Muscle of leg (tissue), 11 donors: ENCODE results near the gene GOLGA8A. TPM values are rescaled to one million over a fixed set of nuclear protein-coding genes. Genes with fewer than 3 reads are reported as not detected.
"Not testable (repeated sequence)": the region's sequence is repeated elsewhere in the genome, so short reads cannot be mapped to it uniquely, and the experiment has no call there.

Experiments
- DNase-seq: peaks from one replicate; pipeline ENCODE4 v3.0.0; 2013
- H3K27ac ChIP-seq: one replicate; pipeline ENCODE4 v1.5.1; 2013; ENCODE audit warnings: mild to moderate bottlenecking, low read length, control low read depth
- H3K27me3 ChIP-seq: one replicate; pipeline ENCODE4 v1.6.1; 2013; ENCODE audit warnings: low read length; ENCODE audit not compliant: control insufficient read depth, insufficient read depth
- H3K36me3 ChIP-seq: one replicate; pipeline ENCODE4 v1.6.1; 2013; ENCODE audit warnings: low read length; ENCODE audit not compliant: control insufficient read depth, insufficient read depth
- H3K4me1 ChIP-seq: one replicate; pipeline ENCODE4 v1.6.1; 2013; ENCODE audit warnings: low read length; ENCODE audit not compliant: control insufficient read depth, insufficient read depth
- H3K4me3 ChIP-seq: one replicate; pipeline ENCODE4 v1.5.1; 2013; ENCODE audit warnings: low read length, control low read depth
- H3K9me3 ChIP-seq: replicated peaks from 2 replicates; pipeline ENCODE4 v1.6.1; 2013; ENCODE audit warnings: low read depth, low read length; ENCODE audit not compliant: control insufficient read depth
- WGBS: methylation state at CpG from one replicate; pipeline ENCODE4 v1.1.5; 2013; ENCODE audit warnings: missing lambda C conversion rate; ENCODE audit not compliant: insufficient coverage; 5-methylcytosine and 5-hydroxymethylcytosine counted together
- polyA plus RNA-seq, 8 donors: library from polyadenylated mRNA; unstranded; fragments of 120-200 nt; gene quantifications; one replicate each; pipeline versions ENCODE4 v1.2.1 to v1.2.3, GENCODE V29; 2013; ENCODE audit warnings: inconsistent platforms in 1 of 8, low replicate concordance in 1 of 8; ENCODE audit not compliant: insufficient read length in 8 of 8, insufficient read depth in 1 of 8
- total RNA-seq: library from RNA; stranded (reverse); fragments of 120-200 nt; gene quantifications from one replicate; pipeline ENCODE4 v1.2.4, GENCODE V29; 2013

Gene GOLGA8A
- total and polyA plus RNA-seq, 9 donors = 20.5 to 75.9 (median 57.5) TPM

- Histone ChIP-seq H3K27ac (no peak overlapping the region), H3K27me3 (no peaks in the 10 kb centered on the region), H3K4me1 (no peaks in the 10 kb centered on the region), H3K9me3 (no peaks in the 10 kb centered on the region), H3K36me3 (no peaks in the 10 kb centered on the region), H3K4me3 (no peak overlapping the region)
- no peak for DNase-seq
- no CpG with 5 or more reads among the region's 7 CpGs for WGBS
These were observed 5.3 kb upstream of the GOLGA8A start for GRCh38 chr15:34442891-34443290.

DNA sequence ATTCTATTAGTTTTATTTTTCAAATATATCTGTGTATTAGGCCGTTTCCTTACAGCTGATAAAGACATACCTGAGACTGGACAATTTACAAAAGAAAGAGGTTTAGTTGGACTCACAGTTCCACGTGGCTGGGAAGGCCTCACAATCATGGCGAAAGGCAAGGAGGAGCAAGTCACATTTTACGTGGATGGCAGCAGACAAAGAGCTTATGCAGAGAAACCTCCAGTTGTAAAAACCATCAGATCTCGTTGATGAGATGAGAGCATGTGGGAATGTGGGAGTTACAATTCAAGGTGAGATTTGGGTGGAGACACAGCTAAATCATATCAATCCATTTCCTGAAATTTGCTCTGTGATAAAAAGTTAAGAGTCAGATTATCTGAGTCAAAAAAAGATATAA is 2.3 kb upstream of the GOLGA8A start:
- Histone ChIP-seq H3K36me3 (no peaks in the 10 kb centered on the region), H3K27me3 (peaks cover 9% of the 10 kb centered on the region), H3K4me1 (peaks cover 14% of the 10 kb centered on the region), H3K4me3 (no peak overlapping the region), H3K27ac (no peak overlapping the region), H3K9me3 (no peaks in the 10 kb centered on the region)
- WGBS = 71% methylated on average over 3 of the region's 5 CpGs
- no peak for DNase-seq

- DNase-seq = peak; percentile 68
- Histone ChIP-seq H3K27ac (no peak overlapping the region), H3K27me3 (peaks cover 9% of the 10 kb centered on the region)
These were observed 609 bp downstream of the GOLGA8A start for GRCh38 chr15:34436956-34437442.

DNA sequence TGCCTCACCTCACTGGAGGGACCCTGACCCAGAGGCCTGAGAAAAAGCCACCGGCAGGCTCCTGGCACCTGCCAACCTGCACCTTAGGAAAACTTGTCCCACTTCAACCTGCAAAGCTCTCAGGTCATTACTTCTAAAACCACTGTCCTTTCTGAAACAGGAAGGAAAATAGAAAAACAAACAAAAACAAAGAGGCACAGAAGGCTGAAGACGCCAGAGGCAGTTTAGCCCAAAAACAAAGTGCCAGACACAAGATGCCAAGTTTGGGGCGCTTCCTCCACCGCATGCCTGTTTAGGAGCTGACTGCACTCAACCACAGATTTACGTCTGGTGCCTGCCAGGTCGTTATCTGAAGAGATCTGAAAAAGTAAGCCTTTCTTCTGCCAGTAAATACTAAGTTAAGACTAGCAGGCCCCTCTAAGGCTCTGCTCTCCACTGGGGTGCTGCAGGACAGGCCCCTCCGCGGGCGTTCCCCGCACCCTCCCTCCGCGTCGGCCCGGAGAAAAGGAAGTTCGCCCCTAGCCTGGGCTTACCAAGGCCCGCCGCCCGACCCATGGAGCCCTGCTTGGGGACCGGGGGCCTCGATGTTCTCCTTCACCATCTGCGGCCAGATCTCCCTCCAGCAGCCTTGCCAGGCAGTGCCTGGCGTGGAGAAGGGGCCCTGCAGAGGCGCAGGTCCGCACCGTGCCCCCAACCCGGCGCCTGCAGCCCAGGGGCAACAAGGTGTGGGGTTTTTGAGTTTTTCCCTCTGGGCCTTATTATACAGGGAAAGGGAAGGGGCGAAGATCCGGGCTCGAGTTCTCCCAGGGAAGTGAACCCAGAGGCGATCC is 1.3 kb downstream of the GOLGA8A start:
- Histone ChIP-seq H3K9me3 (no peaks in the 10 kb centered on the region), H3K27me3 (peaks cover 9% of the 10 kb centered on the region), H3K4me3 (peak overlapping the region; percentile 53), H3K4me1 (peaks cover 28% of the 10 kb centered on the region), H3K27ac (no peak overlapping the region), H3K36me3 (peaks cover 3% of the 10 kb centered on the region)
- DNase-seq = peak; percentile 7
- 3% methylated on average over 29 of the region's 31 CpGs for WGBS

More at GRCh38 chr15:34436956-34437442, 609 bp downstream of the GOLGA8A start:
- Histone ChIP-seq H3K4me1 (peaks cover 28% of the 10 kb centered on the region), H3K4me3 (peak overlapping the region; percentile 53), H3K36me3 (peaks cover 3% of the 10 kb centered on the region), H3K9me3 (no peaks in the 10 kb centered on the region)
- WGBS = under 1% methylated on average over 70 of the region's 70 CpGs

DNA sequence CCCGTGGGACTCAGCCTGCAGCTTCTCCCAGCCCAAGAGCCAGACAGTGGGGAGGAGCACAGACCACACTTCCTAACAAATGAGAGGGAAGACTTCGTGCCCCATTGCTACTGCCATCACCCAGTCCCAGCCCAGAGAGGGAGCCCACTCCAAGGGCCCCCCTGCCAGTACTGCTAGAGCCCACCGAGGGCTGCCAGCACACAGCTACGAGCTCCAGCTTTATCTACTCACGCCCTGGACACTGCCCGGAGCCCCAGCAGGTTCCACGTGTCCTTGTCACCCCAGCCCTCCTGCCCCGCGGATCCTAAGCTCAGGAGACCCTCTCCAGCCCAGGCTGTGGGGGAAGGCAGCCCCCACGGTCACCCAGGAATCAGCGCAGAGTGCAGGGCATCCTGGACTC is 1.9 kb downstream of the GOLGA8A start:
- Histone ChIP-seq H3K36me3 (peaks cover 3% of the 10 kb centered on the region), H3K4me3 (no peak overlapping the region), H3K9me3 (no peaks in the 10 kb centered on the region), H3K27ac (no peak overlapping the region), H3K27me3 (peaks cover 9% of the 10 kb centered on the region), H3K4me1 (peaks cover 28% of the 10 kb centered on the region)
- WGBS = 68% methylated on average over 9 of the region's 11 CpGs
- no peak for DNase-seq

GRCh38 chr15:34434627-34435305 is 2.8 kb downstream of the GOLGA8A start:
- H3K4me3 ChIP-seq = no peak overlapping the region
- peaks cover 4% of the 10 kb centered on the region for H3K36me3 ChIP-seq
- H3K9me3 ChIP-seq = no peaks in the 10 kb centered on the region
- peaks cover 28% of the 10 kb centered on the region for H3K4me1 ChIP-seq
- H3K27me3 ChIP-seq = peaks cover 9% of the 10 kb centered on the region
- no peak for DNase-seq
- H3K27ac ChIP-seq = no peak overlapping the region
- 92% methylated on average over 20 of the region's 20 CpGs for WGBS

- WGBS = 73% methylated on average over 8 of the region's 11 CpGs
- H3K4me3 ChIP-seq, H3K36me3 ChIP-seq, H3K9me3 ChIP-seq, H3K27me3 ChIP-seq: not testable (repeated sequence)
- peaks cover 28% of the 10 kb centered on the region for H3K4me1 ChIP-seq
- H3K27ac ChIP-seq = peak overlapping the region; percentile 29
- DNase-seq = peak; percentile 13
These were observed 3.5 kb downstream of the GOLGA8A start for GRCh38 chr15:34433956-34434626.

DNA sequence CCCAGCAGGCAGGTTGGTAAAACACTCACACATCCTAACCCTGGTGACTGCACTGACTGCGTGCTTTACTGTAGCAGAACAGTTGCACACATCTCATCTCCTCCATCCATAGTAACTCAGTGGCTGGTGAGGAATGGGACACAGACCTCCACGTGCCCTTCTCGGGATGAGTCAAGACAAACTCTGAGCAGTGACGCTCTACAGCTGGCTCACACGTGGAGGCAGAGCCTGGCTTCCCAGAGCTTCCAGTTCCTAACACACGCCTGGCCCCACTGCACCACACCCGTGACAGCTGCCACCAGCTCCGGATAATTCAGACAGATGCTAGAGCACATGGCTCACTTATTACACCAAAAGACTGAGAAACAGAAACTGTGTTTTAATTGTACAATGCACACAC is 7.0 kb downstream of the GOLGA8A start:
- peak; percentile 25 for DNase-seq
- not testable (repeated sequence) for H3K36me3 ChIP-seq, H3K4me3 ChIP-seq, H3K27ac ChIP-seq, H3K27me3 ChIP-seq, H3K9me3 ChIP-seq
- peaks cover 18% of the 10 kb centered on the region for H3K4me1 ChIP-seq
- WGBS = 68% methylated on average over 4 of the region's 8 CpGs

- not testable (repeated sequence) for DNase-seq, H3K27me3 ChIP-seq, H3K36me3 ChIP-seq, H3K9me3 ChIP-seq, H3K27ac ChIP-seq, H3K4me1 ChIP-seq, H3K4me3 ChIP-seq
- WGBS = 88% methylated on average over 5 of the region's 6 CpGs
These were observed 14.1 kb downstream of the GOLGA8A start for GRCh38 chr15:34423425-34424090.
